T-helper 1 cell (primary cell): ENCODE measurements around the gene DICER1.
"Not testable (repeated sequence)": the region's sequence is repeated elsewhere in the genome, so short reads cannot be mapped to it uniquely, and the experiment has no call there.

Source experiments
- DNase-seq, 5 donors: peaks; one replicate each; pipeline ENCODE4 v3.0.0-alpha.2; 2012 to 2020
- total RNA-seq, 4 donors: gene quantifications; one replicate each; lab custom pipeline; 2026; lab: John Stamatoyannopoulos, UW

DICER1 gene, protein sequence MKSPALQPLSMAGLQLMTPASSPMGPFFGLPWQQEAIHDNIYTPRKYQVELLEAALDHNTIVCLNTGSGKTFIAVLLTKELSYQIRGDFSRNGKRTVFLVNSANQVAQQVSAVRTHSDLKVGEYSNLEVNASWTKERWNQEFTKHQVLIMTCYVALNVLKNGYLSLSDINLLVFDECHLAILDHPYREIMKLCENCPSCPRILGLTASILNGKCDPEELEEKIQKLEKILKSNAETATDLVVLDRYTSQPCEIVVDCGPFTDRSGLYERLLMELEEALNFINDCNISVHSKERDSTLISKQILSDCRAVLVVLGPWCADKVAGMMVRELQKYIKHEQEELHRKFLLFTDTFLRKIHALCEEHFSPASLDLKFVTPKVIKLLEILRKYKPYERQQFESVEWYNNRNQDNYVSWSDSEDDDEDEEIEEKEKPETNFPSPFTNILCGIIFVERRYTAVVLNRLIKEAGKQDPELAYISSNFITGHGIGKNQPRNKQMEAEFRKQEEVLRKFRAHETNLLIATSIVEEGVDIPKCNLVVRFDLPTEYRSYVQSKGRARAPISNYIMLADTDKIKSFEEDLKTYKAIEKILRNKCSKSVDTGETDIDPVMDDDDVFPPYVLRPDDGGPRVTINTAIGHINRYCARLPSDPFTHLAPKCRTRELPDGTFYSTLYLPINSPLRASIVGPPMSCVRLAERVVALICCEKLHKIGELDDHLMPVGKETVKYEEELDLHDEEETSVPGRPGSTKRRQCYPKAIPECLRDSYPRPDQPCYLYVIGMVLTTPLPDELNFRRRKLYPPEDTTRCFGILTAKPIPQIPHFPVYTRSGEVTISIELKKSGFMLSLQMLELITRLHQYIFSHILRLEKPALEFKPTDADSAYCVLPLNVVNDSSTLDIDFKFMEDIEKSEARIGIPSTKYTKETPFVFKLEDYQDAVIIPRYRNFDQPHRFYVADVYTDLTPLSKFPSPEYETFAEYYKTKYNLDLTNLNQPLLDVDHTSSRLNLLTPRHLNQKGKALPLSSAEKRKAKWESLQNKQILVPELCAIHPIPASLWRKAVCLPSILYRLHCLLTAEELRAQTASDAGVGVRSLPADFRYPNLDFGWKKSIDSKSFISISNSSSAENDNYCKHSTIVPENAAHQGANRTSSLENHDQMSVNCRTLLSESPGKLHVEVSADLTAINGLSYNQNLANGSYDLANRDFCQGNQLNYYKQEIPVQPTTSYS (N-terminal part only)
- 98.0 to 155 (median 130) reads per million in 4 donors for total RNA-seq

DNA sequence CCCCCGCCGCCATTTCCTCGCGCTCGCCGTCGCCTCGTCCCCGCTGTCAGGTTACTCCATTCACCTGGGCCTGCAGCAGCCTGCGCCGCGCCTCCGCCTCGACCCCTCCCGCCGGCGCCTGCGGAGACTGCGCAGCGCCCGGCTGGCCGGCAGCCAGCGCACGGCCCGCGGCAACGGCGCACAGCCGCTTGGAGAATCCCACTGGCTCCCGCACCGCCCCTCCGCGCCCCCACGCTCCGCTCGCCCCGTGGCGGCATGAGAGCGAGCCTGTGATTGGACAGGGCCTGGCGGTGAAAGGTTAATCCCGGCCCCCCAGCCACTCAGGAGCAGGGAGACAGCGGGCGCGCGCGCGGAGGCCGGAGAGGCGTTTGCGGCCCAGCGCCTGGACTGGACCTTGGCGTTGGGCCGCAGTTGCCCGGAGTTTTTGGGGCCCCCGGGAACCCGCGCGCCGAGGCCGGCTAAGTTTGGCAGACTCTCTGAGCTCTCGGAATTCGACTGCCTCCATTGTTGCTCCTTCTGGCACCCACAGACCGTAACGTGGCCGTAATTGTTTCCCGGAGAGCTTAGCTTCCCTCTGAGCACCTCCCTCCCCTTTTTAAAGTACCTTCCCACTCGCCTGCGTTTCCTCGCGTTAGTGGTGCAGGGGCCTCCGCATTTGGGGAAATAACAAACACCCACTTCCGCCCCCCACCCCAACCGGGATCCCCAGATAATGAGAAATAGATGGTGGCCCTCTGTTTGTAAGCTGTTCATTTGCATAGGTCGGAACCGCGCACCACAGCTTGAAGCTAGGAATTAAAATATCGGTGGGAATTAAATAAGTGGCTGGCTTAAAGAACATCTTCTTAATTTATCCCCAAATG, at the start of gene DICER1:
TSS of gene DICER1 (minus strand) at position 203 of the 863 bp plus-strand sequence. CDS start 24,071 bp downstream, outside the sequence.
- DNase-seq: peak; percentile 84 to 92 (median 89)

DNA sequence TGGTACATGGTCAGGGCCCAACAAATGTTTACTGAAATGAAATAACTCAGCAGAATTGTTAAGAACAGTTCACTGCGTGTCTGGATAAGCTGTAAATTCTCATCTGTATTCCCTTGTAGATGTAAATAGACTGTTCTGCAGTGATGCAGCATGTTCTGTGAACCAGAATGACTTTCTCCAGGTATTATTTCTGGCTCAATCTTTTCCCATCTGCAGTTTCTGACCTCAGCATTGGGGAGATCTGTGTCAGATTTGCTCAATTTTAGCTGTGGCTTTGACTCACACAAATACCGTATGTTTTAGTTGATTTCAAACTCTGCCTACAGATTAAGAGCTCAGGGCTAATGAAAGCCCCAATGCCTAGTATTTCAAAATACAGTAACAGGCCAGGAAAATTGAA, 49.2 kb upstream of the DICER1 start:
- DNase-seq: no peak

DNA sequence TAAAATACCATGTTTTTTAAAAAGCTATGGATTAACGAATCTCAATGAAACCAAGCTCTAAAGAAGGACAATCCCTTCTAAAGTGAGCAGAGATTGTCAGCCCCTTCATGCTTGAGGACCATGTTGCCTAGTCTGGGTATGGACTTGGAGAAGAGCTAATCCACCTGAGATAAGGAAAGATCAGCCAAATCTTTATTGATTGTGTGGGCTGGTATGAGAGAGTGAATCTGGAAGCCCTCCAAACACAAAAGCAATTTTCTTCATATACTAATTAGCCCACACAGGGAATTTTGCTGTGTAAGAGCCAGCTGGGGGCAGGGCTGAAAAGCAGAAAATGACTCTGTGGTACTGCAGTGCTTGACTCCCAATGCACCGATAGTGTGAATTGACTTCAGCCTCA, 47.4 kb upstream of the DICER1 start:
- DNase-seq: no peak

DNA sequence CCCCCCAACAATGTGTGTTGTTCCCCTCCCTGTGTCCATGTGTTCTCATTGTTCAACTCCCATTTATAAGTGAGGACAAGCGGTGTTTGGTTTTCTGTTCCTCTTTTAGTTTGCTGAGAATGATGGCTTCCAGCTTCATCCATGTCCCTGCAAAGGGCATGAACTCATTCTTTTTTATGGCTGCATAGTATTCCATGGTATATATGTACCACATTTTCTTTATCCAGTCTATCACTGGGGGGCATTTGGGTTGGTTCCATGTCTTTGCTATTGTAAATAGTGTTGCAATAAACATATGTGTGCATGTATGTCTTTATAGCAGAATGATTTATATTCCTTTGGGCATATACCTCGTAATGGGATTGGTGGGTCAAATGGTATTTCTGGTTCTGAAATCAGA, 44.4 kb upstream of the DICER1 start:
- DNase-seq: not testable (repeated sequence)

DNA sequence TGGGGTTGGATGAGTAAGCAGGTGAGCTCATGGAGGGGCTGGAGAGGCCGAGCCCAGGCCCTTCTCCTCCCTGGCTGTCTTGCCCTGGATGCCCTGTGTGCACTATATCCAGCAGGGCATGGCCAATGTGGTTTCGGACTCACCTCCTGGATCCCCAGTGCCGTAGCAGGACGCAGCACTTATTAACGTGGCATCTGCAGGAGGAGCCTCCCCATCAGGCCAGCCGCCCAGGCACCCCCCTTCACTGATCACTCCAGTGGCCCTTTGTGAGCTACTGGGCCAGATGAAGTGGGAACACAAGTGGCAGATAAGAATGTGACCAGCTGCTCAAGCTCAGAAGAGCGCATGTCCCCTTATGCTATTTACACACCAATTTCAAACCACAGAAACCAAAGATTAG, 43.1 kb upstream of the DICER1 start:
- no peak for DNase-seq

DNA sequence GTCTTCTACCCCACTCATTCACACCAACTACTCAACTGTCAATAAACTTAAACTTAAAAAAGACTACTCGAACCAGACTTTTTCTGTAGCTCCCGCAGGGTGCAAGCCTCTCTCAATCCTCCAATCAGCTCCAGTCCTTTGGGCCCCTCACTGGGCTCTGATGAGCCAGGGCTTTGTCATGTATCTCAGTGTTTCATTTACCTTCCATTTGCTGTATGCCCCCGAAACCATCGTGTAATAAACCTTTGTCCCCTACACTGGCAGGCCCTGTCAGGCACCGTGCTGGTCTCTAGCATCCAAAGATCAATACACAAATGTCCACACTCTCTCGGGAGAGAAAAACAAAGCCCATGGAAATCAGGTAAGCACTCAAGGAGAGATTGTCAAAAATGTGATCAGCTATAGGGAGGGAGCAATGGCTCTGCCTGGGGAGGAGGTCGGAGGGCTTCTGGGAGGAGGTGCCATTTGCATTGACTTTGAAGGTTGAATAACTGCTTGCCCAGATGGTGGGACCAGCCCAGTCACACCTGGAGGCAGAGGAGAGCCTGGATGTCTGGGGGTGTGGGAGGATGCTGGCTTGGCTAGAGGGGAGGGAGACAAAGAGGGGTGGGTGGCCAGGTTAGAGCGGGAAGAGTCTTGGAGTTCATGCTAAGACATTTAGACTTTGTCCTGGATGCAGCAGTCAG, 42.1 kb upstream of the DICER1 start:
- DNase-seq: no peak

DNA sequence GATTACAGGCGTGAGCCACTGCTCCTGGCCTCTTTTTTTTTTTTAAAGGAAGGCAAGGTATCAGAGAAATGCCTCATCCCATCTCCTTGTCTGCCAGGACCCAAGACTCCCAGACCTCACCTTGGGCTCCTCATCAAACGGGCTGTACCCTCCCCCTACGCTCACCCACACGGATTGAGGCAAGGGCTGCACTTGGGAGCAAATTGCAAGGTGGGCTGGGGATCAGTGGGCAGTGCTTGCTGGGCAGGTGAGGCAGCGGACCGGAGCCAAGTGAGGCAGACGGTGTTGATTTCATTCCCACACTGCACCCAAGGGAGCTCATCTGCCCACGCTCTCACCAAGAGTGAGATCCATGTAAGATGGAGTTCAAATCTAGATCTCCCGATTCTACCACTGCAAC, 41.0 kb upstream of the DICER1 start:
- DNase-seq: no peak

DNA sequence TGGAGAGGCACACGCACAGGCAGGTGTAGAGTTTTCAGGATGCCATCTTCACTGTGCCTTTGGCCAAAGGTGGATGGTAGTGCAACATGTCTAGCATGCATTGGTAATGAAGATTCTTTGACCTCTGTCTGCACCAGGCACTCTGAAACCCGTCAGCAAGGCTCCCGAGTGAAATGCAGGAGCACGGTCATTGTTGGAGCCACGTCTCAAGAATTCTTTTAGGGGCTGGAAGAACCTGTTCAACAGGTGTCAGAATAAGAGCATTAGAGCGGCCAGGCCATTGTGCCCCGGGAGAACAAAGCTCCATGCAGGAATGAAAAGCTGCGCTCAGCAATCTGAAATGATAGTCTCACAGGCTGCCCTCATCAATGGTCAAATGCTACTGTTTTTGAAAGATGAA, 40.2 kb upstream of the DICER1 start:
- no peak for DNase-seq

DNA sequence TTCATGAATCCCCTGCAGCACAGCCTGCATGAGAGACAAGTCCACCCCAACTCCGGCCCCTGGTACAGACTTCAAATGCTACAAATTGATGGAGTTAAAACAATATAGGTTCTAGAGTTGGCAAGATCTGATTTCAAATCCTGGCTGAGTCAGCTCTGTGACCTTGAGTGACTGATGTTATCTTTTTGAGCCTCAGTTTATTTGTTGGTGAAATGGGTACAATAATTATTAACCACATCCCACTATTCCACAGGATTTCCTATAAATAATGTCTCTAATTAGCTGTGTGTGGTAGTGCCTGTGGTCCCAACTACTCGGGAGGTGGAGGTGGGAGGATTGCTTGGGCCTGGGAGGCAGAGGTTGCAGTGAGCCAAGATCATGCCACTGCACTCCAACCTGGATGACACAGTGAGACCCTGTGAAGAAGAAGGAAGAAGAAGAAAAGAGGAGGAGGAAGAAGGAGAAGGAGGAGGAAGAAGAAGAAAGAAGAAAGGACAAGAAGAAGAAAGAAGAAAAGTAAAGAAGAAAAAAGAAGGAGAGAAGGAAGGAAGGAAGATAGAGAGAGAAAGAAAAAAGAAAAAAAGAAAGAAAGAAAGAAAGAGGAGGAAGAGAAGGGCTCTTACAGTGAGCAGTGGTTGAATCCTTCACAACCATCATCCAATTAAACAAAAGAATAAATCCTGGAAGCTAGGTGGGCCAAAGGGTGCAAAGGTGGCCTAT, 39.7 kb upstream of the DICER1 start:
- DNase-seq: no peak

DNA sequence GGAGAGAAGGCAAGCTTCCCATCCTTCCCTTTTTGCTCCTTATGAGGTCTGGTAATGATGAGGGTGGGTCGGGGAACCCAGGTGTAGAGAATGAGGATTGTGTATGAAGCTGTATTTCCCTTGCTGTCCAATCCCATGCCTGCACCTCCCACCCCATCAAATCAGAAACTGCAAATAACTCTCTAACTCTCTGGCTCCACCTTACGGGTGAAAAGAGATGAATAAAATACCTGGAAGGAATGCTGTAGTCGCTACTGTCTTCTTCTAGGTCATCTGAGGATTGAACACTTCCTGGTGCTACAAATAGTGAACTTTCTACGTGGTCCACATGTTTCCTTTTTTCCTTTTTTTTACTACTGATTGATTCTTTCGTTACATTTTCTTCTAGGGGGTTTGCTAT, 38.9 kb upstream of the DICER1 start:
- DNase-seq: no peak

DNA sequence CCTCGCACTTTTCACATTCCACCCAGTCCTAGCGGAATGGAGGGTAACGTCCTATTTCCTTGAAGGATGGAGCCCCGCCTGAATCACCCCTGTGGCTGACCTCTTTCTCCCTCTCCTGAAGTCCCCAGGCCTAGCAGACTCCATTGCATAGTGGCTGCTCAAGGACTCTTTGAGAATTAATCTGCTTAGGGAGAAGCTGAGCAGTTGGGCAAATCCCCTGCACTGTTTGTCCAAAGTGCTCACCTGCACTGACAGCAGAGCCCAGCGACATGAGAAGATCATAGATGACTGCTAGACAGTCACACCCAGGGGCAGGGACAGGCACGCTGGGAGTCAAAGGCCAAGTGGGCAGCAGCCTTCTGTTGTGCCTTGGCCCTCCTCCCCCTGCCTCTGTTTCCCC, 37.7 kb upstream of the DICER1 start:
- no peak for DNase-seq

DNA sequence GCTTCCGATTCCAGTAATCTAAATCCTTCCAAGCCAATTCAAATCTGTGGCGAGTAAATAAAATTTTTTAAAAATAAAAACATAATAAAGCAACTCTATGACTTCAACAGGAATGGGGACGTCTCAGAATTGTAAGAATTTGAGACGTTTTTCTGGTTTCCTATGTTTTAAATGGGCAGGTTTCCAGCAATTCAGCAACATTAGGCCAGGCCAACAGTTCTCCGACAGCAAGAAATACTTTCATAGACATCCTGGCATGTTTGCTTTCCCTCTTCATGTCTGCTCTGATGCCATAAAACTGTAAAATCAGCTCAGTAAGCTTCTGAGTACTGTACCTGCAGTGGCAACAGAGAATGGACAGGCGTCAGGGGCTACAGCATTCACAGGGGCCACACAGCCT, 35.8 kb upstream of the DICER1 start:
- no peak for DNase-seq

DNA sequence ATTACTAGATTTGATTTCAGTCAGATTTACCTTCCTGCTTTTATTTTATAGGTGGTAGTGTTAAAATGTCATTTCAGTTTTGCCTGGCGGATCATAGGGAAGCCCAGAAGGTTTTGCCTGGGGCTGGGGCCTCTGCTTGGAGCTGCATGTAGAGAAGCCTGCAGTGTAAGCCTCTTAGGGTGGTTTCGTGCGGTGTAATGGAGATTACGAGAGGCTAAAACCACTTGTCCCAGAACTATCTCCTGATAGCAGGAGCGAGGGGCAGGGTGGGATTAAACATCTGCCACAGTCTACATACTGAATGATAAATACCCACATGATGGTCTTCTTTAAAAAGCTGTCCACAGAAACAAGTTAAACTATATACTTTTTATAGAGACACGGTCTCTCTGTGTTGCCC, 35.0 kb upstream of the DICER1 start:
- no peak for DNase-seq

DNA sequence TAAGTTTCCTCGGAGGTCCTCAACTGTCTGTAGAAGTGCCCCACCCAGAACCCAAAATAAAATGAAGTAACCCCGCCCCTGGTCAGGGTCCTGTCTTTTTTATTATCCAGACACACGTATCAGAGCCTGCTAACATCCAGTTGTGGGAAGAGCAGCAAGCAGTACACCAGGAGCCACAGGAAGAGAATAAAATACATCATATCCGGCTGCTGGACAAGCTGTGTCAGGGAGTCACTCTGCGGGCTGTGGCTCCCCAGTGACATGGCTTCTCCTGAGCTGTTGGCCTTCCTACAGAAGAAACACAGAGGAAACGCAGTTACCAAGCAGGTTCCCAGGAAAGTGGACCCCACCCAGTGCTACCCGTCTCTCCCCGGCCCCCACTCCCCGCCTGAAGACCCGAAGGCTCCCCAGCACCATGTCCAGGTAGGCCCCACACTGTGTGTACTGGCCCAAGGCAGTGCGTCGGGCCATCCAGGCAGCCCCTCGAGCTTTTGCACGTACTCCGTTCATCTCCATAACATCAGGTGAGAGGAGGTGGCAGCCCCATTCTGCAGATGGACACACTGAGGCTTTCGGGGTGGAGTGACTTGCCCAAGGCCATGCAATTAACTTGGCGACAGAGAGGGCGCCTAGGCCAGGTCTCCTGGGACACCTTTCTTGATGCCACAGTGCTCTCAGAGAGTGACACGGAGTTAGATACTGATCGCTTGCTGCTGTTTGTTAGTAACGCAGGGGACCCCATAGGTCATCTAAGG, 34.3 kb upstream of the DICER1 start:
- DNase-seq: no peak

DNA sequence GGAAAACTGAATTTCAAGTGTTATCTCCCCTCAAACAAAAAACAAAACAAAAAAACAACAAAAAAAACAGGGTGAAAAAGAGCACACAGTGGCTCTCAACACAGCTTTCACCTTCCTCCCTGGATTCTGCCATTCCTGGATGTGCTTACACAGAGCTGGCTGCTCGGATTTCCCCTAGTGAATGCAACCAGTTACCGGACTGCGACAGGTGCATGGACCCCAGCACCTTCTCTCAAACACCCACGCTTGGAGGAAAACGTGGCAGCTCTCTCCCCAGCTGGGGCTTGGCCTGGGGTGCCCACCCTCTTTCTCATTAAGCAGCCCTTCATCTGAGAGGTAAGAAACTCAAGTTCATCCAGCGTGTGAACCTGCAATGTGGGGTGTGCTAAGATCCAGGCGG, 33.5 kb upstream of the DICER1 start:
- no peak for DNase-seq

DNA sequence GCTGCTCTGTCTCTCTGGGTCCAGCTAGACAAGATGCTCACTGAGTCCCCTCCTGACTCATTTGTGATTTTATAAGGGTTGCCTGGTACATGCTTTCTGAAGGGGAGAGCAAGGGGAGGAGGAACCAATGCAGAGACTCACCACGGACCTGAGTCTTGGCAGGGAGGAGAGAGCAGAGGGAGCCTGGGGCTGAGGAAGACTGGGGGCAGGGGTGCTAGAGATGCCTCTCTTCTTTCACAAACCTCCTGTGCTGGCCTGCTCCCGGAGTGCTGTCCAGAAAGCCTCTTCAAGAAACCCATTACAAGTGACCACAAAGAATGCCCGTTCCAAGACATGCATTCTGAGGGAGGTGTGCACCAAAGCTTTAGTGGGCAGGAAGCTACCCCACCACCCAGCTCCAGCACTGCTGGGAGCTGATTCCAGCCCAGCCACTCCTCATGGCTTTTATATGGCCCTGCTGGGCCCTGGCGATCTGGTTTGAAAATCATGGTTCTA, 33.1 kb upstream of the DICER1 start:
- DNase-seq: no peak

DNA sequence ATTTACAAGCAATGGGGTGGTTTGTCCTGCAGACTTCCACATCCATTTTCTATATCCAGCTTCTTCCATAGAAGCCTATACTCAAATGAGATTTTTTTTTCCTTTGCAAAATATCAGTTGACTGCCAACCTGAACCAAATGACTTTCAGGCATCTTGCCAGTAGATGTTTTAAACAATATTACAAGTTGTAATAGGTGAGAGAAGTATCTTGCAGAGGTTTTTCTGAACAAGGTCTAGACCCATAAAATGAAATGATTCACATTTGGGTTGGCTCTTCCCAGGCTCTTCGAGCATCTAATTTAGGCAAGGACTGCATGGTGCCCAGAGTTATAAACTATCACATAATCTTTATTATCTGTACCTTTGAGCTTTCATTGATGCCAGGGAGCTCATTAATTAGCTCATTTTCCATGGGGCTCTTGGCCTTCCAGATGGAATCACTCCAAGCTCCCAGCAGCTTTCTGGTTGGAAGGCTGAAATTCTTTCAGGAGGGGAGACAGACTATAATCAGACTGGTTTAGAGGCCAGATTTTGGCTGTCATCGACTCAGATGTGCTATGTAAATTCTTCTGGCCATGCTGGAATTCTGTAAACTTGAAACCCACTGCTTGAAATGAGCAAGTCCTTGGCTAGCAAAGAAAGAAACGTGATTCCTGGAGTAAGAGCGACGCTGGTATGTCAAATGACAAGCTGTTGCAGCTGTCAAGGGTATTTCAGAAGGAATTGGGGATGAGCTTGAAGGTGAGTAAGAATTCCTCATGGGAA, 32.2 kb upstream of the DICER1 start:
- no peak for DNase-seq

DNA sequence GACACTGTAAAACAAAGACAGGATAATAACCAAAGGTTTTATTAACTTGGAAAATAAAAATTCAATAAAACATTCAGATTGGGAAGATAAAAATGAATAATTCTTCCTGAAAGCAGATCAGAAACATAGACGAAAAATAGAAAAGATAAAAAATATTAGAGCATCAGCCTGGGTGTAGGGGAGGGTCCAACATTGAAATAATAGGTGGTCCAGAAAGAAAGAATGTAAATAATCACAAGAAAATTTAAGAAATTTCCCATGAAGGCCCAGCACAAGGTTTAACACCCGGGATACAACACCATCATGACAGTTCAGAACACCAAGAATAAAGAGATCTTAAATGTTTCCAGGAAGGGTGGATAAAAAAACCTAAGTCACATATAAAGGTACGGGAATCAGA, 31.1 kb upstream of the DICER1 start:
- no peak for DNase-seq

DNA sequence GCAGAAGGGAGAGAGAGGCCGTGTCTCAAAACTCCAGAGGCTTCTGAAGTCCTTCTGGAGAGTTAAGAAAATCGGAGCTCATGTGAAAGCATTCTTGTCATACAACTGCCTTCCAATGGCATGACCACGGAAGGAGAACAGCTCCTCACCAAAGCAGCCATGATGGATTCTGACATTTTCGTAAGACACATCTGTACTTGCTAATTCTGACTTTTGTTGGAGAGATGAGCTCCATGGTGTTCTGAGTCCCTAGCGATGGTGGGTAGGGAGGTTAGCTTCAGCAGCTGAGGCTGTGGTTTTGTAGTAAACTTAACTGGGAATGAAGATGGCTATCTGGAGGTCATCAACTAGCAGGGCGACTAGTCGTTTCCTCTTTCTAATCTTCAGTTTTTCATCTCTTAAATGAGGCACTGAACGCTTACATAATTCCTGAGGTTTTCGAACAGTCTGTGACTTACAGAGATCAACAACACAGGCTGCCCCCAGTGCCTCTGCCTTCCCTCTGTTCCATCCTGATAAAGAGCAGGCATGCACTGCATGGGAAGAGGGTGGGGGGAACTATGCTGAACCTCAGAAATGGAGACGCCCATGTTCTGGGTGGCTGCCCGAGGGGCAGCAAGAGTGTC, 28.6 kb upstream of the DICER1 start:
- DNase-seq: no peak
